D341Med (cell line): Measurements from ENCODE around the gene CX3CL1.

Source experiments
- DNase-seq: peaks from one replicate; pipeline ENCODE4 v3.0.0; 2012; ENCODE audit warnings: low spot score

CX3CL1 gene

GRCh38 chr16:57405097-57405496, 32.8 kb downstream of the CX3CL1 start:
- no peak for DNase-seq

- no peak for DNase-seq
Measured at GRCh38 chr16:57406881-57407280, 34.6 kb downstream of the CX3CL1 start.

DNA sequence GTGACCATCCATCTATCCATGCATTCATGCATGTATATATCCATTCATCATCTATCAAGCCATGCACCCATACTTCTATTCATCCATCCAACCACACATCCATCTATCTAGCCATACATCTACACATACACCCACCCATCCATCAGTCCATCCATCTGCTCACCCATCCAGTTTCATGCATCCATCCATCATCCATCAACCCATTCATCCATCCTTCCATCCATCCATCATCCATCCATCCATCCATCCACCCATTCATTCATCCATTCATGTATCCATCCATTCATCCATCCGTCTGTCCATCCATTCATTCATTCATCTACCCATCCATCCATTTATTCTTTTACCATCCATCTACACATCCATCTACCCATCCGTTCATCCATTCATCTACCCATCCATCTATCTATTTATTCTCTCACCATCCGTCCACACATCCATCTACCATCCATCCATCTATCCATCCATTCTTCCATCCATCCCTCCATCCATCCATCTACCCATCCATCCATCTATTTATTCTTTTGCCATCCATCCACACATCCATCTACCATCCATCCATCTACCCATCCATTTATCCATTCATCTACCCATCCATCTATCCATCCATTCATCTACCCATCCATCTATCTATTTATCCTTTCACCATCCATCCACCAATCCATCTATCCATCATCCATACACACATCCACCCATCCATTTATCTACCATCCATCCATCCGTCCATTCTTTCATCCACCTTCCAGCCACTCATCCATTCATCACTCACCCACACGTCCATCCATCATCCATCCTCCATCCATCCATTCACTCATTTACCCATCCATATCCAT, 35.4 kb downstream of the CX3CL1 start:
- DNase-seq = no peak

- DNase-seq = no peak
Measured at GRCh38 chr16:57409065-57409464, 36.8 kb downstream of the CX3CL1 start.

DNA sequence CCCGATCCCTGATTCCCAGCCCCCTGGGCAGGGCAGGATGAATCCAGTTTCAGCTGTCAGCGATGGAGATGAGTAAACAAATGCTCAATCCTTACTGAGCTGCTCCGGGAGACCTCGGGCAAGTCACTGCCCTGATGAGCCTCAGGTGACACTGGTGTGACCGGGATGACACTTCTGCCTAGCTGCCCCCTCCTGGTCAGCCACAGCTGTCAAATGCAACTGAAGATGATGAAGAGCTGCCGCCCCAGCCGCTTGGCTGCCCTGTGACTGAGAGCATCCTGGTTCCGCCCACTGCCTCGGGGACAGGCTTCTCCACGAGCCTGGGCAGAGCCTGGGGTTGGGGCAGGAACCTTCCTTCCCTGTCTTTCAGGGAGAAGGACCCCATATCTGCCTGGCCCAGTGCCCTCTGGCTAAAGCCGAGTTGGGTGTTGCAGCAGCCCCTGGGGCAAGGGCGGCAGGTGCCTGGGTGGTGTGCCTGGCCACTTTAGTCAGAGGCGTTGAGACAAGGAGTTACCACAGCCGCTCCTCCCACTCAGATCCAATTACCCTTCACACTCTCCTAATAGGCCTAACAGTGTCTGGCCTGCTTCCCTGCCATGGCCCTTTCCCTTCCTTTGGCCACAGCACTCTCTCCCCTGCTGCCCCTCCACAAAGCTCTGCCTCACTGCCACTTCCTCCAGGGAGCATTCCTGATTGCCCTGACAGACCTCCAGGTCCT, 37.7 kb downstream of the CX3CL1 start:
- no peak for DNase-seq

- DNase-seq = no peak
Measured at GRCh38 chr16:57411362-57411976, 39.2 kb downstream of the CX3CL1 start.

GRCh38 chr16:57412584-57412983, 40.3 kb downstream of the CX3CL1 start:
- DNase-seq = no peak

- no peak for DNase-seq
Measured at GRCh38 chr16:57413301-57413730, 41.0 kb downstream of the CX3CL1 start.

- DNase-seq = no peak
Measured at GRCh38 chr16:57413733-57414132, 41.4 kb downstream of the CX3CL1 start.

- no peak for DNase-seq
Measured at GRCh38 chr16:57416084-57416483, 43.8 kb downstream of the CX3CL1 start.

DNA sequence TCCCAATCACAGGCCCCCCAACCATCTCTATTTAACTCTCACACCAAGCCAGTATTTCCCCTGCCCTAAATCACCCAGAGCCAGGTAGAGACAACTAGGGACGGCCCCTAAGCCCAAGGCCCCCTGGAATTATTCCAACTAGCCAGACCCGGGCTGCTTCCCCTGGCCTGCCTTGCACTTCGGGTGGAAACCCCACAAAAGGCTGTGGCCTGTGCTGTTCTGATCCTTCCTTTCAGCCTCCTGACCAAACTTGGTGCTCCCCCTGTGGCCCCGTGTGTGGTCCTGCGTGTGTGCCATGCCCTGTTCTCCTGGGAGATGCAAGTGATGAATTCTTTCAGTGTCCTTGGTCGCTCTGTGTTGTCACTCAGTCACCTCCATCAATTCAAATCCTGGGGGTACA, 47.2 kb downstream of the CX3CL1 start:
- no peak for DNase-seq

- no peak for DNase-seq
Measured at GRCh38 chr16:57422026-57422944, 50.0 kb downstream of the CX3CL1 start.

DNA sequence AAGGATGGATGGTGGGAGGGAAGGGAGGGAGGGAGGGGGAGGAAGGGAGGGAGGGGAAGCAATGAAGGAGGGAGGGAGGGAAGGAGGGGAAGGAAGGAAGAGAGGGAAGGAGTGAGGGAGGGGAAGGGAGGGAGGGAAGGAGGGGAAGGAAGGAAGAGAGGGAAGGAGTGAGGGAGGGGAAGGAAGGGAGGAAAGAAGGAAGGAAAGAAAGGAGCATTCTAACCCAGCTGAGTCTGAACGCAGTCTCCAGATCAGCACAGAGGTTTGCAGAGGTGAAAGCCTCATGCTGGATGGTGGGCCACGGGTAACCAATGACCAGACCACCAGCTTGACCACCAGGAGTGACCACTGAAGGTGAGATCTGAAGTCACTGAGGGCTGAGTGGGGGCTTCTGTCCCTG, 50.9 kb downstream of the CX3CL1 start:
- no peak for DNase-seq

GRCh38 chr16:57424583-57424982, 52.3 kb downstream of the CX3CL1 start:
- no peak for DNase-seq

- DNase-seq = no peak
Measured at GRCh38 chr16:57426356-57426755, 54.1 kb downstream of the CX3CL1 start.

DNA sequence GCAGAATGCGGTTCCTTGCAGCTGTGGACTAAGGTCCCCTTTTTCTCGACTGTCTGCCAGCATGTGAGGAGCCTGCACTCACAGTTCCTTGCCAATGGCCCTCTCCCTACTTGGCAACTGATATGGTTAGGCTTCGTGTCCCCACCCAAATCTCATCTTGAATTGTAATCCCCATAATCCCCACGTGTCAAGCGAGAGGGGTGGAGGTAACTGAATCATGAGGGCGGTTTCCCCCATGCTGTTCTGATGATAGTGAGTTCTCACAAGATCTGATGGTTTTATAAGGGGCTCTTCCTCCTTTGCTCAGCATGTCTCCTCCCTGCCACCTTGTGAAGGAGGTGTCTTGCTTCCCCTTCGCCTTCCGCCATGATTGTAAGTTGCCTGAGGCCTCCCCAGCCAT, 55.0 kb downstream of the CX3CL1 start:
- DNase-seq = no peak

GRCh38 chr16:57427824-57428223, 55.5 kb downstream of the CX3CL1 start:
- no peak for DNase-seq

GRCh38 chr16:57430955-57431354, 58.7 kb downstream of the CX3CL1 start:
- DNase-seq = no peak

GRCh38 chr16:57432505-57432904, 60.2 kb downstream of the CX3CL1 start:
- DNase-seq = no peak

DNA sequence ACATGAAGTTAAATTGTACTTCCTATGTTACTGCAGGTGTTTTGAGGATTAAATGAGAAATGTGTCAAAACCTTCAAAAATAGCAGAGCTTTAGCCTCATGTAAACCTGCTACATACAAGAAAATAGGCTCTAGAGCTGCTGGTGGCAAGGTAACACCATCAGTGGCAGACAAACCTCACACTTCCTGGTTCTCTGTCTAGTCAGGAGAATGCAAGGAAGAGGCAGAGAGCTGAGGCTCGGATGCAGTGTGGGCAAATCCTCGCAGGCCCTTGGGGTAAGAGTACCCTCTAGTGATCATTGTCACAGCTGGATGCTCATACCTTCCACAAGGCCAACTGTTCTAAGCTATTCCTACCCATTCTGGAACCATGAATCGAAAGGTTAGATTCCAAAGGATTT, 60.7 kb downstream of the CX3CL1 start:
- DNase-seq = no peak

GRCh38 chr16:57434003-57434402, 61.7 kb downstream of the CX3CL1 start:
- DNase-seq = no peak
